IMR-90 (cell line): ENCODE data around the gene FAM228B. TPM values are rescaled to one million over a fixed set of nuclear protein-coding genes. Genes with fewer than 3 reads are reported as not detected.

ENCODE experiments used
- MAZ ChIP-seq: IDR thresholded peaks from 2 replicates; pipeline ENCODE4 v1.6.1; 2012; ENCODE audit warnings: low read depth, mild to moderate bottlenecking, low read length, improper control_type of control experiment, moderate library complexity, borderline replicate concordance
- USF2 ChIP-seq: fragments of 150-350 bp; IDR thresholded peaks from 2 replicates; pipeline ENCODE4 v1.6.1; 2017; ENCODE audit warnings: mild to moderate bottlenecking, antibody characterized with exemption, low read length, low read depth
- polyA plus RNA-seq, 3 experiments: library from polyadenylated mRNA; depleted of rRNA; stranded (reverse); fragments of >200 nt; gene quantifications; 2 replicates each; pipeline ENCODE4 v1.2.3, GENCODE V29; 2012; ENCODE audit warnings: low replicate concordance in 1 of 3
- total RNA-seq: library from RNA; depleted of rRNA; stranded (reverse); fragments of >200 nt; gene quantifications from 2 replicates; pipeline ENCODE4 v1.2.3, GENCODE V29; 2012
- TF ChIP-seq, protein P1 (sequence below): fragments of 150-350 bp; IDR thresholded peaks from 2 replicates; pipeline ENCODE4 v1.6.1; 2016; ENCODE audit warnings: low read depth, mild to moderate bottlenecking, low read length, moderate library complexity, borderline replicate concordance

FAM228B gene
- total and polyA plus RNA-seq, 2 of the 4 experiments (the other 2 are of a cell fraction) = 2.0 to 2.9 TPM

DNA sequence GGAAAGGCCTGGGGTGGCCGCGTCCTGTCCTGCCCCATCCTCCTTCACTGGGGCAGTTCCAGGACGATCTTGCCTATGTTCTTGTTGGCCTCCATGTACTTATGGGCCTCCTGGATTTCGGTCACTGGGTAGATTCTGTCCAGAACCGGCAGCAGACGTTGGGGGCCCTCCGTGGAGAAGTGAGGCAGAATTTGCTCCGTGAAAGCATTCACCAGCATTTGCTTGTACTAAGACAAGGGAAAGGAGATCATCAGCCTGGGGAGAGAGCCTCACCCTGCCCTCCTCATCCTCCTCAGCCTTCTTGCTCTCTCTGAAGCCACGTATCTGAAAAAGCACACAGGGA is 45.8 kb upstream of the FAM228B start (continued):
- TF ChIP-seq USF2 (no peak), MAZ (no peak)
- TF ChIP-seq, protein P1, sequence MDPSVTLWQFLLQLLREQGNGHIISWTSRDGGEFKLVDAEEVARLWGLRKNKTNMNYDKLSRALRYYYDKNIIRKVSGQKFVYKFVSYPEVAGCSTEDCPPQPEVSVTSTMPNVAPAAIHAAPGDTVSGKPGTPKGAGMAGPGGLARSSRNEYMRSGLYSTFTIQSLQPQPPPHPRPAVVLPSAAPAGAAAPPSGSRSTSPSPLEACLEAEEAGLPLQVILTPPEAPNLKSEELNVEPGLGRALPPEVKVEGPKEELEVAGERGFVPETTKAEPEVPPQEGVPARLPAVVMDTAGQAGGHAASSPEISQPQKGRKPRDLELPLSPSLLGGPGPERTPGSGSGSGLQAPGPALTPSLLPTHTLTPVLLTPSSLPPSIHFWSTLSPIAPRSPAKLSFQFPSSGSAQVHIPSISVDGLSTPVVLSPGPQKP = no peak
